Fibroblast of skin of scalp (primary cell): ENCODE data around the gene A3GALT2.

Experiments
- DNase-seq: peaks from one replicate; pipeline ENCODE4 v3.0.0-alpha.2; 2013

The A3GALT2 gene

GRCh38 chr1:33331444-33332356, 10.8 kb upstream of the A3GALT2 start:
- DNase-seq, result peak; percentile 32

DNA sequence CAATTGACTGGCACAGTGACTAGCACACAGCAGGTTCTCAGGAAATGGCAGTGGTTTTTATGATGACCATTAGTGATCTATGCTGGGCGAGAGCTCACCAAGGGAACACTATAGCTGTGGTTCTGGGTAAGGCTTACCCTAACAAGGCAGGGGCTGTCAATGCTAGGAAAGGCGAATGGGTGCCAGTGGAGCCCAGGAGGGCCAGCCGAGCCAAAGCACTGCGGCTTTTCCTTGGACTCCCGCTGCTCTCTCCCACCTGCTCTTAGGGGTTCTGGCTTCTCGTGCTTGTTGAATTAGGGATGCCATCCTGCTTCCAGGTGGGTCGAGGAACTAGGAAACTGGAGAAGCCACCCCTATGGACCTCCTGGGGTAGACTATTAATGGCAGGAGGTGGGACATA, 10.0 kb upstream of the A3GALT2 start:
- DNase-seq, result no peak

DNA sequence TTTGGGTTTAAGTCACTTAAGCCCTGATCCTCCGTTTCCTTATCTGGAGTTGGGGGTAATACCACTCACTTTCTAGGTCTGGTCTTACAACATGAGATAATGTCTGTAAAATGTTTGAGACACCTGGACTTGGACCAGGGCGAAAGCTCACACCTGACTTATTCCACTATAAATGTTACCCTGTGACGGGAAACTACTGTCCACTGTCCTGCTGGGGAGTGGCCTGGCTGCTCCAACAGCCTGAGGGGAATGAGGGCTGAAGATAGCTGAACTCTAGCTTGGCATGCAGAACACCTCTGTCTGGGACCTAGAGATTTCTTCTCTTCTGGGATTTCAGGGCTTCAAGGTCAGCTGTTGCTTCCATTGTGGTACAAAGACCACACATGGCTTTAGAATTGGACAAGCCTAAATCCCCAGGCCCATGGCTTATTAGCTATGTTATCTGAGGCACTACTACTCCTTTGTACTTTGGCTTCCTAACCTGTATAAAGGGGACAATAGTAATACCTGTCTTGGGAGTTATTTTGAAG, 9.5 kb upstream of the A3GALT2 start:
- no peak for DNase-seq

DNA sequence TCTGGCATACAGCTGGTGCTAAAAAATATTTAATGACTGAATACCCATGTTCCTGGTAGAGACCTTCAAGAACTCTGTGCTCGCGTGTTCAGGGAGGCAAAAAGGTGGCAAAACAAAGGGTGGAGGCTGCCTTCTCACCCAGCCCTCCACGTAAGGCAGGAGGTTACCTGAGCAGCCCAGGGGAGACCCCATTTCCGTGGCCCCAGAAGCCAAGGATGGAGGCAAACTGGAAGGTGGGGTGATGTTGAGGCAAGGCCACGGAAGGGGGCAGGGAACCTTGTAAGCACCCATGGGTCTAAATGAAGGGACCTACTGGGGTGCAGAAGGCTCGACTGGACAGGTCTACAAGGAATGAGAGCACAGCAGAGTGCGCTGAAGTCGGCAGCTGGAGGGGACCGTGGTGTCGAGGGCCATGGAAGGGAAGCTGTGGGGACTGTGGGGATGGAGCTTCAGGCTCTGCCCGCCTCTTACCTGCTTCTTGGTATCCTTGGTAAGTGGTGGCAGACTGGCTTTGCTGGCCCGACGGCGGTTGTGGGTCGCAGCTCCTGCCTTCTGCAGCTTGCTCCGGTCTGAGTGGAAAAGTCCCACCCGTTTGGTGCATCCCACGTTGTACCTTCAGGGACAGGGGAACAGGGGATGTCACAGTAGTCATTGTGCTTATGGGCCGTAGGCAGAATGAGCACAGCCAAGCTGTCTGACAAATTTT, 8.9 kb upstream of the A3GALT2 start:
- DNase-seq, result no peak

- no peak for DNase-seq
These were observed 7.9 kb upstream of the A3GALT2 start for GRCh38 chr1:33328817-33329216.

GRCh38 chr1:33327587-33328325, 6.9 kb upstream of the A3GALT2 start:
- peak; percentile 89 for DNase-seq

GRCh38 chr1:33326785-33327184, 5.9 kb upstream of the A3GALT2 start:
- DNase-seq, result no peak

DNA sequence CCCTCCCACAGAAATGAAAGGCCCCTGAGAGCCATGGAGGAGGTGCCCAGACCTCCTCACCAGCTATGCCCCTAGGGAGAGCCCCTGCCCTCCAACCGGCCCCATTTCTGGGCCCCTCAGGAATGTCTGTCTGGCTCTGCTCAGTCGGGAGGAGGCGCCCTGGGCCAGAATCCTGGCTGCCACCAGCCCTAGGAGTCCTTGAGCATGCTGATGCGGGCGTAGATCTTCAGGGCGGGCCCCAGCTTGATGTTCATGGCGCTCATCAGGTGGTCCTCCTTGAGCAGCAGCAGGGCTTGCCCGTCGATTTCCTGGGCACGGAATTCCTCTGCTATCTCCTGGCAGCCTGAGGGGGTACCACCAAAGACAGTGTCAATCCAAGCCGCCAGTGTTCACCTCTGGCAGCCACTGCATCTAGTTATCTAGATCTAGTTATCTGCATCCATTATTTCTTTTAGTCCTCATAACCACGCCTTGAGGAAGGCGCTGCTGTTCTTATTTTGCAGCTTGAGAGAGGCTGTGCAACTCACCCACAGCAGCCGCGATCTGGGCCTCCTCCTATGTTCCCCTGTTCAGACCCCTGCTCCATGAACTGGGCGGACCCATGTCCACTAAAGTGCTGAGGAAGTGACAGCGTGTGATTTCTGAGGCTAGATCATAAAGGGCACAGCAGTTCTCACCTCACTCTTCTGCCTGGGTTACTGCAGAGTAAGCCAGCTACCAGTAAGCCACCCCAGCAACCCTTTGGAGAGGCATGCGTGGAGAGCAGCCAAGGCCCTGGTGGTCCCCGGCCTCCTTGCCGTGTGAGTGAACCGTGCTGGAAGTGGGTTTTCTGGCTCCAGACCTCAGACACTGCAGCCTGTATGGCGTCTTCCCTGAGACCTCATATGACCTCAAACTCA, 4.0 kb upstream of the A3GALT2 start:
- DNase-seq, result no peak

DNA sequence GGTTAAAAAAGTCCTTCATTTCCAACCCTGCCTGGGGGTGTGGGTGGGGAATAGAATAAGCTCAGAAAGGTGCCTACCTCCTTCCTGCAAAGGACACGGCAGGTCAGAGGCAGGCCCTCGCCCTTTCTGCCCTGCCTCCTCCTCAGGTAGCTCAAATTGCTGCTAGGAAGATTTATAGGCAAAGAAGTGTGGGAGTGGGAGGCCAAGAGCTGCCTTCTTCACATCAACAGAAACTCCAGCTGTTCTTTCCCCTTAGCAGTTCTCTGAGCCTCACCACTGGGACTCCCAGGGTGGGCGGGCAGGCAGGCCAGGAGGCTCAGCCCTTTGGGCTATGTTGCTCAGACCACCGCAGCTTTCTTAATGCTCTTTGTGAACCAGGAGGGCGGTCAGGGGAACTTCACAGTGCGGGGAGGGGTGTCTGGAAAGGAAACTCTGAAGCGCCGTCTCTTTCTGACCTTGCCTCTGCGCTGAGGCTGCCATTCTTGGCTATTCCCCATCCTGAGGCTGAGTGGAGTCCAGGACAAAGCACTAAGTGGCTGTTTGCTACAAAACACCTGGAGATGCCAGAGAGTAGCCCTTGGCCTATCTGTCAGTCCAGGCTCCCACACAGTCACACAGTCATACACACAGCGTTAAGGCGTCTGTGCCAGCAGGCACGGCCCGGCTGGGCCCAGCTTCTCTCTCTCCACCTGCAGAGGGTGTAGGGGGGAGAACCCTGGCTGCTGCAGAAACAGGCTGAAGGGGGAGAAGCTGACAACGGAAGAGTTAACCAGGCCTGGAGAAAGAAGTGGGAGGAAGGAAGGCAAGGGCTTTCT, 3.0 kb upstream of the A3GALT2 start:
- DNase-seq, result no peak

DNA sequence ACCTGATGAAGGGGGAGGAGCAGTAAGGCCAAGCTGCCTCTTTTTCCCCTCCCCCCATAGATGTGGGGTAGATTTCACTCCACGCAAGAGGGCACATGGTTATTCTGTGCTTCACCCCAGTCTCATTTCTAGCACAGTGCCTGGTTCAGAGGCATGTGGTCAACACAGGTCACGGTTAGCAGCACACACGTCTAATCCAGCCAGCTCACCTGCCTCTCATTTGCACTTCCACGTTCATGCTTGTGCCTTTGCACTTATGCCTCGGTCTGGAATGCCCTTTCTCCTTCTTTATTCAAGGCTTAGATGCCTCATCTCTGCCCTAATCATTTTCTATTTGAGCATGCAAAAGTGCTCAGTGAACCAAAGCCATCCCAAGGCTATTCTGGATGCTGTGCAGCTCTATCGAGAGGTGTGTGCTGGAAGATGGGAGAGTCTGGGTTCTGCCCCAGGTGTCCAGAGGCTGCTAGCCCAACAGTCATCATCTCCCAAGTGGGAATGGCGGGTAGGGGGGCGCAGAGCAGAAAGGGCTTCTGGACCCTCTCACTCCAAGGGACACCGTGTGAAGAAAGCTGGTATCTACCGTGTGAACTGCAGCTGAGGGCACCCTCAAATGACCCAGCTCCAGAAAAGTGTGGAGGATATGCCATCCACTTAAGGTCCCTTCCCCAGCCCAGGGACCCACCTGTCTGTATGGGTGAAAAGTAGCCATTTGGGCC, 2.1 kb upstream of the A3GALT2 start:
- no peak for DNase-seq

- DNase-seq, result no peak
These were observed 1.2 kb upstream of the A3GALT2 start for GRCh38 chr1:33322109-33322508.

- no peak for DNase-seq
These were observed 280 bp upstream of the A3GALT2 start for GRCh38 chr1:33321178-33321577.

DNA sequence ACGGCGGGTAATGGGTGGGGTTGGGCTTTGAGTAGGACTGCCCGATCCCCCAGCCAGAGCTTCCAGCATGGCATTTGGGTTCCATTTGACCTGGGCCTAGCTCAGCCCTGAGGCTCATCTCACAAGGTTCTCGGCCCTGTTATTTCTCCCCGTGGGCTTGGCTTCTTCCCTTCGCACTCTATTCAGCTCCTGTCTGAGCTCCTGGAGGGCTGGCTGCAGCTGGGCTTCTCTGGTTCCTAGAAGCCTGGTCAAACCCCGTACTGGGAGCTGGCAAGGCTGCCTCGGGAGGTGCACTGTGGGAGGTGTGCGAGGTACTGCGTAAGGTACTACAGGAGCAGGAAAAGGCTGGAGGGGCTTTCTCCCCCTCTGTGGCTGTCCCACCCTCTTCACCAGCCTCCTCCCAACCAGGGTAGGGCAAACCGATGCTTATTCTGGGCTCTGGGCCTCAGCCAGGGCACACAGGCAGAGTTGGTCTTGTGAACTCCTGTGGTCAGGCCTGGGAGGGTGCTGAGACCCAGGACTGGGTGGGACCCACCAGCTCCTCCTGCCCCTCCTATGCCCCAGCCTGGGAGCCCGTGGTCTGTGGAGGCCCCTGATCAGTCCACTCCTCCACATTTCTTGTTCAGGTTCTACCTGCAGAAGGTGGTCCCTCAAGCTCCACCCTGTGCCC, 814 bp downstream of the A3GALT2 start:
- DNase-seq, result no peak

DNA sequence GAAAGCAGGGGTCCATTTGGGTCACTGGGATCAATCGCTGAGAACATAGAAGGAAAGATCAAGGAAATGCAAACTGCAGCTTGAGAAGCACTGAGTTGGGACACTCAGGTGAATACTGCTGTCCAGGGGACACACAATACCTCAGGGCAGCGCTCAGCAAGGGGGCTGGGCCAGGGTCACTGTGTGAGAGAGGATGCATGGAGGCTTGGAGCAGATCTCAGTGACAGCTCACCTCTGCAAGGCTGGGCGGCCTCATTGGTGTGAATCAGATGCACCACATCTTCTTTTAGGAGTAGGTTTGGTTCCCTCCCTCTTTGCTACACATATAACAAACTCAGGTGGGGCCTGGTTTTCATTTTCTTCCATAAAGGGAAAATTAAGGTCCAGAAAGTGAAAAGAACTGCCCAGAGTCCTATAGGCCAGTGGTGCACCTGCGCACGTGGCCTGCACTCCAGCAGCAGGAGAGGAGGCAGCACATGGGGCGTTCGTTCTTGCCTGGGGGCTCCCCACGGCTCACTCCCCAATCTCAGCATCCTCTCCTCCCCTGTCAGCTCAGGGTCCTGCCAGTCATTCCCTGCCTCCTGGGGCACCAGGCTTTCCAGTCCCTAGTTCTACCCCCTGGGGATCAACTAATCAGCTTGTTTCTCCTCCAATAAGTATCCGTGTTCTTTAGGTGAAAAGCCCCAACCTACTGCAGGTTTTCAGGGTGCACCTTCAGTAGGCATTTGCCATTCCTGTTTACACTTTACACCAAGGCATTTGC, 1.5 kb downstream of the A3GALT2 start:
- no peak for DNase-seq

DNA sequence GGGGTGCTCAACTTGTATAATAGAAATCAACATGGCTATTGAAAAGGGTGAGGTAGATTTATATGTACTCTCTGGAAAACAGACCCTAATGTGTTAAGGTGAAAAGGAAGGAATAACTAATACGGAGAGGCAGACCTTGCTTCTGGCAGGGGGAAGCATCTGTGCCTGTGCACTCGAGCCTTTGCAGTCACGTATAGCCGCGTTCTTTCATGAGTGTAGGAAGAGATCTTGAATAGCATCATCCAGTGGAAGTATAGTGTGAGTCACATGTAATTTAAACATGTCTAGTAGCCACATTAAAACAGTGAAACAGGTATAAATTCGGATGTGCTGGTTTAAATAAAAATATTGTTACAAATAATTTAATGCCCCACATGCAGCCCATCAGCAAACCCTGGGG, 3.0 kb downstream of the A3GALT2 start:
- peak; percentile 41 for DNase-seq

- DNase-seq, result no peak
These were observed 3.5 kb downstream of the A3GALT2 start for GRCh38 chr1:33317354-33317753.

DNA sequence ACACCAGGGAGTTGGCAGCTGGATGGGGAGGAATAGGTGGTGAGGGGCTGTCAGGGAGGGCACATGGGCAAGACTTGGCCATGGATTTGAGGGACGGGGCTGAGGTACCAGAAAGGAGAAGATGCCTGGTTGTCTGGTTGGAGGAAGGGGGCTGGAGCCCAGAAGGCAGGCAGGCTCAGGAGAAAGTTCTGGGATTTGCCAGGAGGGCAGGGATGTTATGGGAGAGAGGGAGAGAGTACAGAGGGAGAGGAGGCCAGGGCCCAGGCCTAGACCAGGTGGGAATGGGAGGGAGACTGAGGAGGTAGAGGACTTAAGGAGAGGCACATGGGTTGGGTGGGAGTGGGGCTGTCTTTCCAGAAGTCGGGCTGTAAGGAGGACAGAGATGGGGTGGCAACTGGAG, 4.3 kb downstream of the A3GALT2 start:
- no peak for DNase-seq

DNA sequence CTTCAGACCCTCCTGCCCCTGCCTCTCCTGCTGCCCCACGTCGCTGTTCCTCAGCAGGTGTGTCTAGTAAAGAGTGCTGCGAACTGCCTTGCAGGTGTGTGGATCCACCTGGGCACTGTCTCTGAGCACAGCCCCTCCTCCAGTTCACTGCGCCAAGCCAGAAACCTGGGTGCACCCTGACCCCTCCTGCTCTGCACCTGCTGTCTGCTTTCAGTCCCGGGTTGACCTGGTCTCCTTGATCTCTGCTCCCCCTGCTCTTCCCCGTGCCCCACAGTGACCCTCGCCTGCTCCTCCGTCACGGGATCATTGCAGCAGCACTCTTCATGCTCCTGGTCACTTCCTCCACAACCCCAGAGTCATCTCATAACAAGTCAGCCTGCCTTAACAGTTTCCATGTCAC, 6.5 kb downstream of the A3GALT2 start:
- no peak for DNase-seq

DNA sequence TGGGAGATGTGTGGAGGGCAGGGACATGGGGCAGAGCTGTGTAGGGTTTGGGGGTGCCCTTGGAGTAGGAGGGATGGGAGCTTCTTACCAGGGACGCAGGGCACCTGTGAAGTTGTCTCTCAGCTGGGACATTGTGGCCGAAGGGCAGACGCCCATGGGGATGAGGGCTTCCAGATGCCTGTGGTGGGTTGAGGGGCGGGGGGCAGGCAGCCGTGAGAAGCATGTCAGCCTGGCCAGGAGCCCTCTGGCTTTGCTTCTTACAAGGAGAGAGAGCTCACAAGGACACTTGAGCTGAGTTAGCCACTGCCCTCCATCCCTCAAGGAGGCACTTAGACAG, 8.5 kb downstream of the A3GALT2 start:
- DNase-seq, result no peak
